Measurements from ENCODE around the gene DMP1. TPM values are rescaled to one million over a fixed set of nuclear protein-coding genes. Genes with fewer than 3 reads are reported as not detected.
A peak's percentile ranks its signal among the peaks of the same experiment; 100 is the strongest.
"Not testable (repeated sequence)": the region's sequence is repeated elsewhere in the genome, so short reads cannot be mapped to it uniquely, and the experiment has no call there.

DMP1 gene
- total RNA-seq, 8 experiments from 2014 or later, result 0.13 to 0.62 (median 0.31) TPM; not detected in 5

GRCh38 chr4:87650938-87651337 is 858 bp downstream of the DMP1 start:
- H3K4me1 ChIP-seq (replicated peaks in 1 of 2), result no peaks in the 10 kb centered on the region
- no peak overlapping the region for H3K27ac ChIP-seq
- 0 to 100% (median 88%) methylated on average over 1 to 2 of the region's 2 CpGs; no CpG with 5 or more reads in 1 of the 10 experiments for WGBS, 10 experiments
- in situ Hi-C loops (cut with MboI; ENCODE audit: low pct_unique_long_range_greater_than_20kb in 2 of 9, low sequenced_read_pairs in 9 of 9, unreplicated experiment in 9 of 9), result no loop called here
- ATAC-seq (replicated peaks in 6 of 8), result no peak
- no peak overlapping the region for H3K4me3 ChIP-seq

GRCh38 chr4:87651941-87652340 is 1.9 kb downstream of the DMP1 start:
- 61 to 100% (median 90%) methylated on average over 2 to 3 of the region's 3 CpGs for WGBS, 10 experiments
- Histone ChIP-seq H3K4me3 (no peak overlapping the region), H3K4me1 (replicated peaks in 1 of 2) (no peaks in the 10 kb centered on the region), H3K27ac (no peak overlapping the region)
- no peak for ATAC-seq (replicated peaks in 6 of 8)
- in situ Hi-C loops (cut with MboI; ENCODE audit: low pct_unique_long_range_greater_than_20kb in 2 of 9, low sequenced_read_pairs in 9 of 9, unreplicated experiment in 9 of 9), result no loop called here

GRCh38 chr4:87654487-87655044 is 4.5 kb downstream of the DMP1 start:
- peak in 2 of 8 experiments; percentile 28 to 43 for ATAC-seq (replicated peaks in 6 of 8)
- H3K4me1 ChIP-seq (replicated peaks in 1 of 2), result no peaks in the 10 kb centered on the region
- no peak overlapping the region for H3K4me3 ChIP-seq
- in situ Hi-C loops (cut with MboI; ENCODE audit: low pct_unique_long_range_greater_than_20kb in 2 of 9, low sequenced_read_pairs in 9 of 9, unreplicated experiment in 9 of 9), result no loop called here
- H3K27ac ChIP-seq, result no peak overlapping the region
- 0 to 60% (median 22%) methylated on average over 1 of the region's 1 CpG; no CpG with 5 or more reads in 1 of the 10 experiments for WGBS, 10 experiments

GRCh38 chr4:87657525-87657924 is 7.4 kb downstream of the DMP1 start:
- in situ Hi-C loops (cut with MboI; ENCODE audit: low pct_unique_long_range_greater_than_20kb in 2 of 9, low sequenced_read_pairs in 9 of 9, unreplicated experiment in 9 of 9), result no loop called here
- WGBS, 10 experiments, result 30 to 90% (median 63%) methylated on average over 1 to 3 of the region's 3 CpGs; no CpG with 5 or more reads in 2 of the 10 experiments
- H3K4me3 ChIP-seq, result no peak overlapping the region
- ATAC-seq (replicated peaks in 6 of 8), result no peak
- H3K27ac ChIP-seq, result no peak overlapping the region
- no peaks in the 10 kb centered on the region for H3K4me1 ChIP-seq (replicated peaks in 1 of 2)

- H3K4me1 ChIP-seq (replicated peaks in 1 of 2), result no peaks in the 10 kb centered on the region
- H3K4me3 ChIP-seq, result no peak overlapping the region
- 54 to 100% (median 95%) methylated on average over 1 to 3 of the region's 3 CpGs; no CpG with 5 or more reads in 2 of the 10 experiments for WGBS, 10 experiments
- in situ Hi-C loops (cut with MboI; ENCODE audit: low pct_unique_long_range_greater_than_20kb in 2 of 9, low sequenced_read_pairs in 9 of 9, unreplicated experiment in 9 of 9), result no loop called here
- no peak for ATAC-seq (replicated peaks in 6 of 8)
- no peak overlapping the region for H3K27ac ChIP-seq
These were observed 9.3 kb downstream of the DMP1 start for GRCh38 chr4:87659247-87659931.

GRCh38 chr4:87662871-87663270 is 12.8 kb downstream of the DMP1 start:
- Histone ChIP-seq H3K4me1 (replicated peaks in 1 of 2) (no peaks in the 10 kb centered on the region), H3K27ac (no peak overlapping the region), H3K4me3 (no peak overlapping the region)
- 0 to 89% (median 79%) methylated on average over 1 to 5 of the region's 9 CpGs; no CpG with 5 or more reads in 3 of the 10 experiments for WGBS, 10 experiments
- no peak for ATAC-seq (replicated peaks in 6 of 8)
- in situ Hi-C loops (cut with MboI; ENCODE audit: low pct_unique_long_range_greater_than_20kb in 2 of 9, low sequenced_read_pairs in 9 of 9, unreplicated experiment in 9 of 9), result no loop called here

- H3K4me3 ChIP-seq, result no peak overlapping the region
- WGBS, 10 experiments, result 0 to 100% (median 59%) methylated on average over 1 to 3 of the region's 3 CpGs
- in situ Hi-C loops (cut with MboI; ENCODE audit: low pct_unique_long_range_greater_than_20kb in 2 of 9, low sequenced_read_pairs in 9 of 9, unreplicated experiment in 9 of 9), result no loop called here
- H3K27ac ChIP-seq, result no peak overlapping the region
- ATAC-seq (replicated peaks in 6 of 8), result no peak
- H3K4me1 ChIP-seq (replicated peaks in 1 of 2), result no peaks in the 10 kb centered on the region
These were observed 19.3 kb downstream of the DMP1 start for GRCh38 chr4:87669373-87669772.

GRCh38 chr4:87677731-87678130 is 27.7 kb downstream of the DMP1 start:
- in situ Hi-C loops (cut with MboI; ENCODE audit: low pct_unique_long_range_greater_than_20kb in 2 of 9, low sequenced_read_pairs in 9 of 9, unreplicated experiment in 9 of 9), result loop anchor here in 5 of 9 experiments (25.0 kb wide), 3 partner anchors 160 to 535 kb away; partner anchors contain the start of genes MEPE (in 2 of the 5) and SPP1 (in 1 of the 5)
- H3K4me3 ChIP-seq, result no peak overlapping the region
- ATAC-seq (replicated peaks in 6 of 8), result peak in 2 of 8 experiments; percentile 32 to 55
- H3K4me1 ChIP-seq (replicated peaks in 1 of 2), result peaks cover 0 to 3% of the 10 kb centered on the region in 2 donors
- WGBS, 10 experiments, result 31 to 100% (median 74%) methylated on average over 1 to 5 of the region's 7 CpGs
- H3K27ac ChIP-seq, result no peak overlapping the region

- peaks cover 0 to 3% of the 10 kb centered on the region in 2 donors for H3K4me1 ChIP-seq (replicated peaks in 1 of 2)
- peak in 5 of 8 experiments; percentile 46 to 77 (median 59) for ATAC-seq (replicated peaks in 6 of 8)
- in situ Hi-C loops (cut with MboI; ENCODE audit: low pct_unique_long_range_greater_than_20kb in 2 of 9, low sequenced_read_pairs in 9 of 9, unreplicated experiment in 9 of 9), result loop anchor here in 6 of 9 experiments (5.0 to 25.0 kb wide), 5 partner anchors 158 to 533 kb away; partner anchors contain the start of genes MEPE (in 2 of the 6) and SPP1 (in 1 of the 6)
- H3K4me3 ChIP-seq, result no peak overlapping the region
- 0 to 48% (median 32%) methylated on average over 1 to 11 of the region's 11 CpGs for WGBS, 10 experiments
- no peak overlapping the region for H3K27ac ChIP-seq
These were observed 29.5 kb downstream of the DMP1 start for GRCh38 chr4:87679449-87680169.

- in situ Hi-C loops (cut with MboI; ENCODE audit: low pct_unique_long_range_greater_than_20kb in 2 of 9, low sequenced_read_pairs in 9 of 9, unreplicated experiment in 9 of 9), result loop anchor here in 6 of 9 experiments (5.0 to 25.0 kb wide), 5 partner anchors 157 to 532 kb away; partner anchors contain the start of genes MEPE (in 2 of the 6) and SPP1 (in 1 of the 6)
- 39 to 87% (median 56%) methylated on average over 2 to 5 of the region's 5 CpGs; no CpG with 5 or more reads in 1 of the 10 experiments for WGBS, 10 experiments
These were observed 30.2 kb downstream of the DMP1 start for GRCh38 chr4:87680271-87680670.

GRCh38 chr4:87688316-87688715 is 38.2 kb downstream of the DMP1 start:
- no peak for ATAC-seq (replicated peaks in 6 of 8)
- Histone ChIP-seq H3K27ac (no peak overlapping the region), H3K4me1 (replicated peaks in 1 of 2) (no peaks in the 10 kb centered on the region), H3K4me3 (no peak overlapping the region)
- in situ Hi-C loops (cut with MboI; ENCODE audit: low pct_unique_long_range_greater_than_20kb in 2 of 9, low sequenced_read_pairs in 9 of 9, unreplicated experiment in 9 of 9), result loop anchor here in 6 of 9 experiments (10.0 to 25.0 kb wide), 4 partner anchors 149 to 524 kb away; partner anchors contain the start of genes MEPE (in 2 of the 6) and SPP1 (in 1 of the 6)
- 0 to 92% (median 50%) methylated on average over 1 to 3 of the region's 3 CpGs for WGBS, 10 experiments

More at GRCh38 chr4:87680271-87680670, 30.2 kb downstream of the DMP1 start:
- H3K27ac ChIP-seq, result no peak overlapping the region
- ATAC-seq (replicated peaks in 6 of 8), result no peak
- peaks cover 0 to 3% of the 10 kb centered on the region in 2 donors for H3K4me1 ChIP-seq (replicated peaks in 1 of 2)
- H3K4me3 ChIP-seq, result no peak overlapping the region

- not testable (repeated sequence) for ATAC-seq (replicated peaks in 6 of 8); H3K27ac ChIP-seq; H3K4me3 ChIP-seq; H3K4me1 ChIP-seq (replicated peaks in 1 of 2)
- WGBS, 10 experiments, result 0 to 83% (median 65%) methylated on average over 1 of the region's 1 CpG; no CpG with 5 or more reads in 6 of the 10 experiments
- in situ Hi-C loops (cut with MboI; ENCODE audit: low pct_unique_long_range_greater_than_20kb in 2 of 9, low sequenced_read_pairs in 9 of 9, unreplicated experiment in 9 of 9), result loop anchor here in 5 of 9 experiments (25.0 kb wide), 3 partner anchors 146 to 521 kb away; partner anchors contain the start of genes MEPE (in 2 of the 5) and SPP1 (in 1 of the 5)
These were observed 40.9 kb downstream of the DMP1 start for GRCh38 chr4:87690947-87691346.
